Peyer's patch (tissue), 4 donors: ENCODE results near the gene FAM47A.

Source experiments
- CTCF ChIP-seq, 6 experiments: fragments of 450-650 bp in 4 of 6; fragments of 200-600 bp in 2 of 6; sonication (generic) in 1 of 6; IDR thresholded peaks; one replicate each; pipeline ENCODE4 v1.5.1; 2017 to 2019; ENCODE audit warnings: antibody characterized with exemption in 6 of 6, mild to moderate bottlenecking in 3 of 6, moderate library complexity in 1 of 6
- POLR2A ChIP-seq, 2 donors: fragments of 450-650 bp; IDR thresholded peaks; one replicate each; pipeline ENCODE4 v1.5.1; 2017; ENCODE audit warnings: antibody characterized with exemption in 2 of 2, mild to moderate bottlenecking in 2 of 2, moderate library complexity in 2 of 2

- TF ChIP-seq POLR2A (IDR thresholded peaks at IDR 0.05) (no peak), CTCF (IDR thresholded peaks at IDR 0.05) (no peak)
These were observed at the start of gene FAM47A for GRCh38 chrX:34132028-34132427.
